ES-I3 (cell line): ENCODE measurements around the gene SIRT5.

ENCODE experiments used
- H3K36me3 ChIP-seq: 2 replicates; pipeline ENCODE4 v1.6.1; 2013; ENCODE audit warnings: mild to moderate bottlenecking, low read length, control low read depth, moderate library complexity; ENCODE audit not compliant: insufficient read depth
- H3K4me1 ChIP-seq: 2 replicates; pipeline ENCODE4 v1.6.1; 2013; ENCODE audit warnings: mild to moderate bottlenecking, control low read depth, low read length; ENCODE audit not compliant: insufficient read depth
- H3K9ac ChIP-seq: 2 replicates; pipeline ENCODE4 v1.6.1; 2013; ENCODE audit warnings: low read depth, mild to moderate bottlenecking, low read length, moderate library complexity
- H3K9me3 ChIP-seq: 2 replicates; pipeline ENCODE4 v1.6.1; 2013; ENCODE audit warnings: mild to moderate bottlenecking, low read length, moderate library complexity; ENCODE audit not compliant: control insufficient read depth, insufficient read depth

The SIRT5 gene

DNA sequence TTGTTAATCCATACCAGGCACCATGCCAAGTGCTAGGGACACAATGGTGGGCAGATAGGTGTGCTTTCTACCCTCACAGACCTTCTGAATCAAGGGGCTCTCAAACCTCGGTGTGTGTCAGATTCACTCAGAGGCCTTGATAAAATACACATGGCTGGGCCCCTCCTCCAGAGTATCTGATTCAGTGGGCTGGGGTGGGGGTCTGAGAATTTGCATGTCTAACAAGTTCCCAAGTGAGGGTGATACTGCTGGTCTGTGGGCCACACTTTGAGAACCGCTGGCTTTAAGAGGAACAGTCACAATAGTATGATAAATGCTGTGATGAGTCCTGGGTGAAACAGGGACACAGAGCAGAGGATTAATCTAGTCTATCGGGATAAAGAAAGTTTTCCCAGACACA, 35.8 kb upstream of the SIRT5 start:
- Histone ChIP-seq H3K9ac (no peak overlapping the region), H3K36me3 (no peaks in the 10 kb centered on the region), H3K9me3 (no peaks in the 10 kb centered on the region), H3K4me1 (peaks cover 14% of the 10 kb centered on the region)

DNA sequence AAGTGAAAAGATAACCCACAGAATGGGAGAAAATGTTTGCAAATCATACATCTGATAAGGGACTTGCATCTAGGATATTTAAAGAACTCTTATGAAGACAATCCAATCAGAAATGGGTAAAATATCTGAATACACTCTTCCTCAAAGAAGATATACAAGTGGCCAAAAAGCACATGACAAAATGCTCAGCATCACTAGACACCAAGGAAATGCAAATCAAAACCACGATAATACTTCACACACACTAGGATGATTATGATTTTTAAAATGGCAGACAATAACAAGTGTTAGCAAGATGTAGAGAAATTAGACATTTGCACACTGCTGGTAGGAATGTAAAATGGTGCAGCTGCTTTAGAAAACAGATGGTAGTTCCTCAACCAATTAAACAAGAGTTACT, 34.8 kb upstream of the SIRT5 start:
- Histone ChIP-seq H3K36me3 (no peaks in the 10 kb centered on the region), H3K4me1 (peaks cover 21% of the 10 kb centered on the region), H3K9me3 (no peaks in the 10 kb centered on the region), H3K9ac (no peak overlapping the region)

DNA sequence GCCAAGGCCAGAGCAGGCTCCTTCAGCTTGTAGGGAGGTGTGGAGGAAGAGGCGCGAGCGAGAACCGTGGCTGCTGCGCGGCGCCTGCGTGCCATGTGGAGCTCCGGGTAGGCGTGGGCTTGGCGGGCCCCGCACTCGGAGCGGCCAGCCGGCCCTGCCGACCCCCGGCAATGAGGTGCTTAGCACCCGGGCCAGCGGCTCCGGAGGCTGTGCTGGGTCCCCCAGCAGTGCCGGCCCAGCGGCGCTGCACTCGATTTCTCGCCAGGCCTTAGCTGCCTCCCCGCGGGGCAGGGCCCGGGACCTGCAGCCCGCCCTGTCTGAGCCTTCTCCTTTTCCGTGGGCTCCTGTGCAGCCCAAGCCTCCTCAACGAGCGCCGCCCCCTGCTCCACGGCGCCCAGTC, 32.9 kb upstream of the SIRT5 start:
- 0 out of 2 replicates have a peak, but pooled peaks cover 8% of the 10 kb centered on the region for H3K4me1 ChIP-seq
- no peaks in the 10 kb centered on the region; the same call in 1 of the 2 replicates for H3K9me3 ChIP-seq
- H3K9ac ChIP-seq: no peak overlapping the region
- no peaks in the 10 kb centered on the region for H3K36me3 ChIP-seq

DNA sequence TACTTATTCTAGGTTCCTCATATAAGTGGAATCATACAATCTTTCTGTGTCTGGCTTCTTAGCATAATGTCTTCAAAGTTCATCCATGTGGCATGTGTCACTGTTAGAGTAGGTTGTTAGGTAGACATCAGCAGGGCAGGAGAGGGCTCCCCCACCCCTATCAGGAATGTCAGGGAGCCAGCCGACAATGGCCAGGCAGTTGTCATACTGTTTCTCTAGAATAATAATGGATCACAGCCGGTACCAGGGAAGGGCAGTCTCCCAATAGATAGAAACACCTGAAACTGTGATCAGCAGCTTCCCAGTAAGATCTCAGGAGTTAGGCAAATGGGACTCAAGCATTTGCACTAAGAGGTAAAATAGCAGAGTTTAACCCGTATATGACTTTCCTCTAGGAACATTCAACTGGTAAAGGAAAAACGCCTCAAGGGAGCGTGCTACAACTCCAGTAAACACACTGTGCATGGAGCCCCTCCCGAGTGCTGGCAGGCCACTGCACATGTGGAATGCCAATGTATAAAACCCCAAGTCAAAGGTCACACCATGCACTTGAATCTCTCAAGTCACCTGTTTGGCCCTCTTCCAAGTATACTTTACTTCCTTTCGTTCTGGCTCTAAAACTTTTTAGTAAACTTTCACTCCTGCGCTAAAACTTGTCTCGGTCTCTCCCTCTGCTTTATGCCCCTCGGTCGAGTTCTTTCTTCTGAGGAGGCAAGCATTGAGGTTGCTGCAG, 29.8 kb upstream of the SIRT5 start:
- H3K9ac ChIP-seq: no peak overlapping the region
- H3K4me1 ChIP-seq: 0 out of 2 replicates have a peak, but pooled peaks cover 8% of the 10 kb centered on the region
- no peaks in the 10 kb centered on the region for H3K36me3 ChIP-seq
- H3K9me3 ChIP-seq: no peaks in the 10 kb centered on the region; the same call in 1 of the 2 replicates

DNA sequence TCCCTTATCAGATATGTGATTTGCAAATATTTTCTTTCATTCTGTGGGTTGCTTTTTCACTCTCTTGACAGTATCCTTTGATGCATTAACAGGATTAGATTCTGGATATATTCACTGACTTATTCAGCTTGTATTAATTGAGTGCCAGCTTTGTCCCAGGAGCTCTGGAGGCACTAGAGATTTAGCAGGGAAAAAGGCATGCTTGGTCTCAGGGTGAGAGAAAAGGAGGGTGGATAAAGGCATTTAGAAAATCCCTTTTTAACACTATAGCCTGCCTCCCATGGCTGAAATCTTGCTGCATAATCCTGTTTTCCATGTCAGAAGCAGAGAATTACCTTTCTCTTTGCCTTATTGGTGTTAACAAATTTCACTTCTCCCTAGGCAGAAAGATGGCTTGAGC, 28.5 kb upstream of the SIRT5 start:
- Histone ChIP-seq H3K9me3 (no peaks in the 10 kb centered on the region; the same call in 1 of the 2 replicates), H3K9ac (no peak overlapping the region), H3K36me3 (no peaks in the 10 kb centered on the region), H3K4me1 (0 out of 2 replicates have a peak, but pooled peaks cover 8% of the 10 kb centered on the region)

DNA sequence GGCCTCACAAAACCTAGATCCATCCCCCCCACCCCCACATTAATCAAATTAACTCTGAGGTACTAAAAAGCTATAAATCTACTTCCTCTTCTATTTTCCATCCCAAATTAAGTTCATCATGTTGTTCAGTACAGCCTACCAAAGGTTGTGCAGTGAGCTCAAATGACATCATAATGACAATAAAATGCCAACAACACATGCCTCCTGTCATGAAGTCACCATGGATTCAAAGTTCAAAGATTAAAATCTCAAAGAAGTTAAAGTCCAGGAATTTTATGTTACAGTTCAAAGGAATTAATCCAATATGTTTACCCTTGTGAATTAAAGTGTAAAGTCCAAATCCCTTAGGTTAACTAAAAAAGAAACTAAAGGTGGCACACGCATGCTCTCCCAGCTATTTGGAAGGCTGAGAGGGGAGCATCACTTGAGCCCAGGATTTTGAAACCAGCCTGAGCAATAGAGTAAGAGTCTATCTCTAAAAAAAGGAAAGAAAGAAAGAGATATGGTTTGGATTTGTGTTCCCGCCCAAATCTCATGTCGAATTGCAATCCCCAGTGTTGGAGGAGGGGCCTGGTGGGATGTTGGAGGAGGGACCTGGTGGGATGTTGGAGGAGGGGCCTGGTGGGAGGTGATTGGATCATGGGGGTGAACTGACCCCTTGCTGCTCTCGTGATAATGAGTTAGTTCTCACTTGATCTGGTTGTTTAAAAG, 25.7 kb upstream of the SIRT5 start:
- Histone ChIP-seq H3K4me1 (0 out of 2 replicates have a peak, but pooled peaks cover 6% of the 10 kb centered on the region), H3K36me3 (no peaks in the 10 kb centered on the region), H3K9me3 (no peaks in the 10 kb centered on the region; the same call in 1 of the 2 replicates), H3K9ac (no peak overlapping the region)

DNA sequence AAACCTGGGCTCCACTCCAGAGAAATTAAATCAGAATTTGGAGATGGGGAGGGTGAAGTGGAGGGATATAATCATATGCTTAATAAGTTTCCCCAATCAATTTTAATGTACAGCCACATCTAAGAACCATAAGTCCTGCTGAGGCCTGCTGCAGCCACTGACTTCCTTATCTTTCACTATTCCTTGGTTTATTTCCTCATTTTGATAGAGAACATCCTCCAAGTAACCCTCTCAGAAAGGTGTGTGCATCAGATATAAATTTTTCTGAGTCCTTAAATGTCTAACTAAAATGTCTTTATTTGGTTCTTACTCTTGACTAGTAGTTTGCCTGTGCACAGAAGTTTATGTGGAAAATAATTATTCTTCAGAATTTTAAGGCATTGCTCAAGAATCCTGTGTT, 23.7 kb upstream of the SIRT5 start:
- Histone ChIP-seq H3K9me3 (no peaks in the 10 kb centered on the region; the same call in 1 of the 2 replicates), H3K36me3 (no peaks in the 10 kb centered on the region), H3K4me1 (peaks cover 13% of the 10 kb centered on the region; the same call in 1 of the 2 replicates), H3K9ac (no peak overlapping the region)

DNA sequence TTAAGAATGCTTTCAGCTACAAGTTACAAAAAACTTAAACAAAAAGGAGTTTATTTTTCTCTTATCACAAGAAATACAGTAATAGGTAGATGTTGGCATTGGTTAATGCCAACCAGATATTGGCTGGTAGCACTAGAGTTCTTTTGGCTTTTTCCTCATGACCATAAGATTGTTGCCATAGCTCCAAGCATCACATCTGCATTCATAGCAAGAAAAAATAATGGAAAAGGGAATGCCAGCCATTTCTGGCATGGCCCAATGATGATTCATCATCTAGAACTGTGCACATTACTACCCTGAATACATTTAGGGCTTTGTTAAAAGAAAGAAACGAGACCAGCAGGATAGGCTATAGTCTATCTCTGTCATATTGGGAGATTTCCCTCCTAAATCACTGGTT, 20.8 kb upstream of the SIRT5 start:
- Histone ChIP-seq H3K9me3 (no peaks in the 10 kb centered on the region), H3K36me3 (no peaks in the 10 kb centered on the region), H3K9ac (no peak overlapping the region), H3K4me1 (peaks cover 13% of the 10 kb centered on the region; the same call in 1 of the 2 replicates)

DNA sequence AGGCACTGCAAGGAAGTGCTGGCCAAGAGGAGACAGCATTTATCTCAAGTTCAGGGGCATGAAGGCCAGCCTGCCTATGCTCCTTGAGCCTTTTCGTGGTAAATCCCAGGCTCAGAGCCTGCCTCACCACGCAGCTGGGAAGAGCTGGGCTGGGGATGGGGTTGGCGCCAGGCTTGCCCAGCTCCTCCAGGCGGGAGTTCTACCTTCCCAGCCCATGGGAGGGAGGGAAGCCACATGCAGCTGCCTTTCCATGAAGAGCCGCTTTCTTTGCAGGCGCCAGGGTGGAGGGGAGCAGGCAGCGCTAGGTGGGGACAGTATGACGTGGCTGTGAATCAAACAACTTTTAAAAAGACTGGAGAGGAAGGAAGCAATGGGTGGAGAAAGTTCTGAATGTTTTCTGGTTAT, 19.5 kb upstream of the SIRT5 start:
- Histone ChIP-seq H3K9me3 (no peaks in the 10 kb centered on the region), H3K36me3 (no peaks in the 10 kb centered on the region), H3K9ac (peak overlapping the region; percentile 15; the same call in 1 of the 2 replicates), H3K4me1 (peaks cover 13% of the 10 kb centered on the region; the same call in 1 of the 2 replicates)

DNA sequence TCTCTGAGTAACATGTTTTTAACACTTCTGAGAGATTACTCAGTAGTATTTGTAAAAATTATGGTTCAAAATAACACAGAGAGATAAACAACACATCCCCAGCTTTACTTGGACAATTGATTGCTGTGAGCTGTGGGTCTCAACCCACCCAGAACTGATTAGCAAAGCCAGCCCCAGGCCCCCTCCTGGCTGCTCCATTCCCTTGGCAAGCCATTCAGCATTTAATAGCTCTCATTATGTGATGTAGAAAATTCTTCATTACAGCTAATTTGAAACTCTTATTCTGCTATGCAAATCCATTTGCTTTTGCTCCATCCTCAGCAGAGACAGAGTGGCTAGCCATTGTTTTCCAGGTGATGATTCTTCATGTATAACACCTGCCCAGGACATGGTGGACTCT, 16.6 kb upstream of the SIRT5 start:
- no peaks in the 10 kb centered on the region for H3K36me3 ChIP-seq
- H3K4me1 ChIP-seq: peaks cover 20% of the 10 kb centered on the region; the same call in 1 of the 2 replicates
- no peaks in the 10 kb centered on the region for H3K9me3 ChIP-seq
- H3K9ac ChIP-seq: no peak overlapping the region

DNA sequence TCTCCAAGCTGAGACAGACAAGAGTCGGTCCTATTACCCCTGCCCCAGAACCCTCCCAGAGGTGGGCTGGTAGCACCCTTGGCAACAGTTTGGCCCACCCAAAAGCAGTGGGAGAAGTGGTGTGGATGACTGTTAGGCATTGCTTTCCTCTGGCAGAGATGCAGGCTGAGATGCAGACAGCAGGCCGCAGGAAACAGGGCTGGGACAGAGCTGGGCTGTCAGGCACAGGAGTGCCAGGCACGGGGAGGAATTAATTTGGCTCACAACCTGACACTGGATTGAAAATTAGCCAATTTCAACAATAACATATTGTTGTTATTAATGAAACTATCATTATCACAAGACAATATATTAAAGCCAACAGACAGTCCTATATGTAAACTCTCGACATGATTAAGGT, 15.7 kb upstream of the SIRT5 start:
- peaks cover 20% of the 10 kb centered on the region; the same call in 1 of the 2 replicates for H3K4me1 ChIP-seq
- H3K36me3 ChIP-seq: no peaks in the 10 kb centered on the region
- H3K9me3 ChIP-seq: no peaks in the 10 kb centered on the region
- H3K9ac ChIP-seq: no peak overlapping the region

DNA sequence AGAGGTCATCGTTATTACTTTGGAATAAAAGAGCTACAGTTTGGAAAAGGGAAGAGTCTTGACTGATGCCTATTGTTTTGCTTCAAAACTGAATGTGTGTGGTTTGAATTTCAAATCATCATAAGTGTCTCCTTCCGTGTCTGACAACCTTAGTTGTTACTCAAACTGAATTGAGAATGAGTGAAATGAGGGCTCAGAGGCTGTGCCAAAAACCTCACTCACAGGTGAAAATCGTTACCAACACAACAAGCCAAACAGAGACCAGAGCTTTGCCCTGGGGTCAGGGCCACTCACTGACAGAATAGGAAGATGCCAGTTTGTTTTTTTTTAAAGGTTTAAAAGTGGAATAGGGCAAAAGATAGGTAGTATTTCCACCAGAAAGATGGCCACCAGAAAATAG, 15.2 kb upstream of the SIRT5 start:
- Histone ChIP-seq H3K4me1 (peaks cover 18% of the 10 kb centered on the region; the same call in 1 of the 2 replicates), H3K9me3 (no peaks in the 10 kb centered on the region), H3K36me3 (no peaks in the 10 kb centered on the region), H3K9ac (no peak overlapping the region)

DNA sequence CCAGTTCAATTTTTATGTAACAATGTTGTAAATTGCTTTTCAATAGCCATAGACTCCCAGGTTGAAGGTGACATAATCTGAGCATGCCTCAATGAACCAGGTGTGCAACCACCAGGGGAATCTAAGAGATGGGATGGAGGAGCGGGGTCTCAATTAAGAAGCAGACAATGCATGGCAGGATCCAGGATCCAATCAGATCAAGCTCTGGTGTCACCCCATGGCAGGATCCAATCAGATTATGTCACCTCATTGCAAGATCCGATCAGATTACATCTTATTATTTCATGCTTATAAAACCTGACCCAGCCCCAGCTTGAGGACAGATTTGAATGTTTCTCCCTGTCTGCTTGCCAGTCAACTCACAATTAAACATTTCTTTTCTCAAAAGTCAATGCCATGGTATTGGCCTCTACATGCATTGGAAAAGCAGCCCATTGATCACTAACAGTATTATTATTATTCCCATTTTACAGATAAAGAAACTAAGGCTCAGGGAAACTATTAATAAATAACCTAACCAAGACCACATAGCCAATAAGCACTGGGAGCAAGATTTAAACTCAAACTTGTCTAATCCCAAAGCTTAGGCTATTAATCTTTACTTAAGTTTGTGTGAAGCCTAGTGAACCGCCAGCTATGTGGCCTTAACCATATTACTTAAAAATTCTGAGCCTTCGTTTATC, 14.3 kb upstream of the SIRT5 start:
- Histone ChIP-seq H3K9ac (no peak overlapping the region), H3K9me3 (no peaks in the 10 kb centered on the region), H3K4me1 (peaks cover 12% of the 10 kb centered on the region; the same call in 1 of the 2 replicates), H3K36me3 (no peaks in the 10 kb centered on the region)

DNA sequence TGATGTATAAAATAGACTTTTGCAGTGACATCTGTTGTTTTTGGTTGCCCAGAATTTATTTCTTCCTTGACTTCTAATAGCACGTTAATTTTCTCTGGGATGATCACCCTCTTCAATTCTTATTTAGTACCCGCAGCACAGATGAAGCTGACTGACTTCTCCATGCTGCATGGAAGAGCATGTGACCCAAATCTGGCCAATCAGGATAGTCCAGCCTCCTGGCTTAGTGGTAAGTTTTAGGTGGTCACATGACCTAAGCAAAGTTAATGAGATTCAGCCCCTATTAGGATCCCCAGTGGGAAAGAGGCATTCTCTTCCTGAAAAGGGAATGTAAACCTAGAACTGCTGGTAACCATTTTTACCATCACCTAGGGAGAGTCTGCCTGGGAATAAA, 13.8 kb upstream of the SIRT5 start:
- H3K9ac ChIP-seq: no peak overlapping the region
- no peaks in the 10 kb centered on the region for H3K9me3 ChIP-seq
- H3K4me1 ChIP-seq: peaks cover 7% of the 10 kb centered on the region; the same call in 1 of the 2 replicates
- H3K36me3 ChIP-seq: no peaks in the 10 kb centered on the region
